A673 (cell line): ENCODE measurements around the gene STAB2. TPM values are rescaled to one million over a fixed set of nuclear protein-coding genes. Genes with fewer than 3 reads are reported as not detected.
A peak's percentile ranks its signal among the peaks of the same experiment; 100 is the strongest.

ENCODE experiments used
- BruUV-seq: library from RNA; stranded (reverse); fragments of 400-500 nt; replicated peaks from 2 replicates; lab custom pipeline; 2021; lab: Mats Ljungman, UMichigan
- CTCF ChIA-PET: fragments of 300-600 bp; sonication (Branson Sonifier 250); formaldehyde crosslinking; loops from one replicate; lab custom pipeline; 2022; ENCODE audit warnings: antibody characterized with exemption; lab: Charles Lee
- POLR2A ChIA-PET: fragments of 300-600 bp; sonication (Branson Sonifier 250); formaldehyde crosslinking; loops from one replicate; lab custom pipeline; 2022; ENCODE audit warnings: antibody characterized with exemption; ENCODE audit not compliant: low non-redundant PET; lab: Charles Lee
- DNase-seq: peaks from one replicate; pipeline ENCODE4 v3.0.0-alpha.2; 2015; ENCODE audit warnings: low spot score
- H3K27ac ChIP-seq: fragments of 200-600 bp; sonication (generic); 2 replicates; pipeline ENCODE4 v1.5.1; 2016; ENCODE audit warnings: mixed run types, low read depth, mild to moderate bottlenecking, mixed read lengths, antibody characterized with exemption, low read length; ENCODE audit not compliant: poor library complexity, severe bottlenecking
- H3K27me3 ChIP-seq: fragments of 200-600 bp; sonication (generic); replicated peaks from 2 replicates; pipeline ENCODE4 v1.6.1; 2017; ENCODE audit warnings: mixed run types, low read depth, mild to moderate bottlenecking, mixed read lengths, antibody characterized with exemption, low read length; ENCODE audit not compliant: insufficient read depth, poor library complexity
- H3K36me3 ChIP-seq: fragments of 200-600 bp; sonication (generic); 2 replicates; pipeline ENCODE4 v1.6.1; 2016; ENCODE audit warnings: mixed run types, mild to moderate bottlenecking, mixed read lengths, antibody characterized with exemption, low read length; ENCODE audit not compliant: insufficient read depth, poor library complexity, severe bottlenecking
- H3K4me1 ChIP-seq: fragments of 200-600 bp; sonication (generic); 2 replicates; pipeline ENCODE4 v1.6.1; 2017; ENCODE audit warnings: mixed run types, mild to moderate bottlenecking, mixed read lengths, antibody characterized with exemption, low read length; ENCODE audit not compliant: insufficient read depth, poor library complexity, severe bottlenecking
- H3K4me3 ChIP-seq: fragments of 200-600 bp; sonication (generic); 2 replicates; pipeline ENCODE4 v1.5.1; 2016; ENCODE audit warnings: low read depth, mixed run types, mild to moderate bottlenecking, mixed read lengths, low read length; ENCODE audit not compliant: poor library complexity, severe bottlenecking
- H3K9me3 ChIP-seq: fragments of 200-600 bp; sonication (generic); 2 replicates; pipeline ENCODE4 v1.6.1; 2016; ENCODE audit warnings: mixed run types, low read depth, mild to moderate bottlenecking, mixed read lengths, antibody characterized with exemption, low read length; ENCODE audit not compliant: poor library complexity, severe bottlenecking
- CTCF ChIP-seq: fragments of 300-800, 200-600 bp; sonication (generic); conservative IDR thresholded peaks from 2 replicates; pipeline ENCODE4 v1.5.1; 2017; ENCODE audit warnings: low read depth, mild to moderate bottlenecking, antibody characterized with exemption, low read length, moderate library complexity, mixed read lengths
- EZH2 ChIP-seq: fragments of 200-600 bp; sonication (generic); IDR thresholded peaks from 2 replicates; pipeline ENCODE4 v1.6.1; 2017; ENCODE audit warnings: borderline replicate concordance, low read depth, mild to moderate bottlenecking, mixed read lengths, antibody characterized with exemption, low read length; ENCODE audit not compliant: poor library complexity, severe bottlenecking
- intact Hi-C: fragments of 100-400 bp; cut with micrococcal nuclease; formaldehyde crosslinking; loops from one replicate; pipeline ENCODE4 v1.10.0; 2022; ENCODE audit not compliant: unreplicated experiment
- total RNA-seq: library from RNA; stranded (reverse); gene quantifications from 2 replicates; pipeline ENCODE4 v1.2.3, GENCODE V29; 2021

Gene STAB2
- total RNA-seq, 1 experiment from 2014 or later: not detected

GRCh38 chr12:103680591-103681141, 93.6 kb downstream of the STAB2 start:
- intact Hi-C loops: no loop called here
- BruUV-seq: no TSS peak
- DNase-seq: peak; percentile 55
- Histone ChIP-seq H3K9me3 (no peaks in the 10 kb centered on the region), H3K4me1 (no peaks in the 10 kb centered on the region), H3K36me3 (no peaks in the 10 kb centered on the region), H3K4me3 (no peak overlapping the region), H3K27ac (no peak overlapping the region), H3K27me3 (peaks cover 34% of the 10 kb centered on the region)
- ChIA-PET POLR2A (no interaction called here), CTCF (no interaction called here)
- no peak for TF ChIP-seq EZH2
- no peak for TF ChIP-seq CTCF

DNA sequence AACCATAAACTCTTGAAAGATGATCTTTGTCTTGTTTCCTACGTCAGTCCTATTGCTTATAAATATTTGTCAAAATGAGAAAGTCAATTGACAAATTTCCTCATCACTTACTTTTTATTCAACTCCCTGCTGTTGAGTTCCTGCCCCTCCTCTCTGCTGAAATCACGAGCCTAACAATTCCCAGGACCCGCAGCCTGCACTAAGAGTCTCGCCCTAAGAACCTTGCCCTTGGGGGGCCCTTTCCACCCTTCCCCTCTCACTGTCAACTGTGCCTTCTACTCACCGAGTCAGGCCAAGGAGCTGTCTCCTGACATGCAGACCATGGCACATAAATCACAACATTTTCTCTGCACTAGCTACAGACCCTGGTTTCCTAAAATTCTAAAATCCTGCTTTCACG, 99.0 kb downstream of the STAB2 start:
- Histone ChIP-seq H3K36me3 (no peaks in the 10 kb centered on the region), H3K4me3 (no peak overlapping the region), H3K9me3 (no peaks in the 10 kb centered on the region), H3K4me1 (no peaks in the 10 kb centered on the region), H3K27me3 (peaks cover 37% of the 10 kb centered on the region), H3K27ac (no peak overlapping the region)
- no TSS peak for BruUV-seq
- POLR2A ChIA-PET: no interaction called here
- intact Hi-C loops: no loop called here
- TF ChIP-seq CTCF: no peak
- no peak for TF ChIP-seq EZH2
- no peak for DNase-seq
- CTCF ChIA-PET: interaction anchor here (0.6 kb wide), 1 partner anchor 326 kb away, joined by 3 read pairs; no protein-coding TSS in a partner anchor

DNA sequence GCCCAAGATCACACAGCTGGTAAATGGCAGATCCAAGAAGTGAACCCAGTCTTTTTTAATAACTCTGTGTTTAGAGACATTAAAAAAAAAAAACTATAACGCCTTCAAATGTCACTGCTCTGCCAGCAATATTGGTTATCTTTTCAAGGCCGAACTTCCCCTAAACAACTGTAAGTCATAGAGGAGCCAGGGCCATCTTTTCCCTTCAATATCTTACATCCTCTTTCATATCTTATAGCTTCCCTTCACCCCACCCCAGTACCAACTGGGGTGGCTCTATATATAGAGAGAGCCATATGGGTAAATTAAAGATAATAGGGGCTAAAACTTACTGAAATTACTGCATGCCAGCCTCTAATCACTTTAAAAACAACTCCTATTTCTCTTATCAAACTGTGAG, 100.2 kb downstream of the STAB2 start:
- no peak for DNase-seq
- Histone ChIP-seq H3K27ac (no peak overlapping the region), H3K9me3 (no peaks in the 10 kb centered on the region), H3K27me3 (peaks cover 36% of the 10 kb centered on the region), H3K4me1 (no peaks in the 10 kb centered on the region), H3K4me3 (no peak overlapping the region), H3K36me3 (no peaks in the 10 kb centered on the region)
- POLR2A ChIA-PET: no interaction called here
- BruUV-seq: no TSS peak
- intact Hi-C loops: no loop called here
- TF ChIP-seq EZH2 (no peak), CTCF (no peak)
- CTCF ChIA-PET: no interaction called here
